C1 segment of cervical spinal cord (tissue), 14 donors: Measurements from ENCODE around the gene LPO.

Experiments used
- DNase-seq, 14 donors: peaks; one replicate each; lab custom pipeline; 2025; lab: John Stamatoyannopoulos, UW

The LPO gene

GRCh38 chr17:58262149-58262548 is 23.8 kb downstream of the LPO start:
- DNase-seq = no peak

GRCh38 chr17:58263773-58264172 is 25.4 kb downstream of the LPO start:
- no peak for DNase-seq

- DNase-seq = no peak
These were observed 26.2 kb downstream of the LPO start for GRCh38 chr17:58264407-58265103.

DNA sequence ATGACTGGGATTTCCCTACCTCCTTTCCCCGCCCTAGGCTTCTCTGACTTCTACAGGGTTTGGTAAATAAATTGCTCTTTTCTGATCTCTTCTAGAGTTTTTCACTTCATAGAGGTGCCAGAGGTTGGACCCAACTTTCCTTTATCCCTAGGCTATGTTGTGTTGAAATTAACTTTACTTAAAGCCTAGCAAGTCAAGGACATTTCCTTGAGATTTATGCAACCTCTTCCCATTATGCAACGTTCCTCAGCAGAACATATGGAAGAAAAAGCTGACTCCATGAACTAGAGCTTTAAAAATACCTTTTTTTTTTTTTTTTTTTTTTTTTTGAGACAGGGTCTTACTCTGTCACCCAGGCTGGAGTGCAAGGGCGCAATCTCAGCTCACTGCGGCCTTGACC is 26.9 kb downstream of the LPO start:
- DNase-seq = no peak

GRCh38 chr17:58265902-58266875 is 27.8 kb downstream of the LPO start:
- DNase-seq = no peak

GRCh38 chr17:58267347-58268324 is 29.3 kb downstream of the LPO start:
- DNase-seq = no peak

DNA sequence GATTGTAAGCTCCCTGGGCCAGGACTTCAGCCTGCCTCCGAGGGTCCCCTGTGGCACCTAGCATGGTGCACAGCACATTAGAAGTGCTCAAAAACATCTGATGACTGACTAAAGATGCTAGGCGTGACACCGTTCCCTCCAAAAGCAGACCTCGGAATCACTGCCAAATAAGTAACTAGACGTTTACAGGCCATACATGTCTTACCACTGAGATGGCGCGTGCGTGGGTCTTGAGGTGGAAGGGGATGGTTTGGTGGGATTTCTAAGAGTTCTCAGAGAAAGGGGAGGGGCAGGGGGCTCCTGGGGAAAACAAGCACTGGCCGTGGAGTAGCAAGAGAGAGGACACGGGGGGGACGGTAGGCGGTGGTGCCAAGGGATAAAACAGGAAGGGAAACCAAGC is 29.9 kb downstream of the LPO start:
- DNase-seq = no peak

GRCh38 chr17:58268774-58269556 is 30.6 kb downstream of the LPO start:
- DNase-seq = no peak

GRCh38 chr17:58269557-58270291 is 31.3 kb downstream of the LPO start:
- DNase-seq = no peak

- no peak for DNase-seq
These were observed 32.3 kb downstream of the LPO start for GRCh38 chr17:58270476-58271215.

DNA sequence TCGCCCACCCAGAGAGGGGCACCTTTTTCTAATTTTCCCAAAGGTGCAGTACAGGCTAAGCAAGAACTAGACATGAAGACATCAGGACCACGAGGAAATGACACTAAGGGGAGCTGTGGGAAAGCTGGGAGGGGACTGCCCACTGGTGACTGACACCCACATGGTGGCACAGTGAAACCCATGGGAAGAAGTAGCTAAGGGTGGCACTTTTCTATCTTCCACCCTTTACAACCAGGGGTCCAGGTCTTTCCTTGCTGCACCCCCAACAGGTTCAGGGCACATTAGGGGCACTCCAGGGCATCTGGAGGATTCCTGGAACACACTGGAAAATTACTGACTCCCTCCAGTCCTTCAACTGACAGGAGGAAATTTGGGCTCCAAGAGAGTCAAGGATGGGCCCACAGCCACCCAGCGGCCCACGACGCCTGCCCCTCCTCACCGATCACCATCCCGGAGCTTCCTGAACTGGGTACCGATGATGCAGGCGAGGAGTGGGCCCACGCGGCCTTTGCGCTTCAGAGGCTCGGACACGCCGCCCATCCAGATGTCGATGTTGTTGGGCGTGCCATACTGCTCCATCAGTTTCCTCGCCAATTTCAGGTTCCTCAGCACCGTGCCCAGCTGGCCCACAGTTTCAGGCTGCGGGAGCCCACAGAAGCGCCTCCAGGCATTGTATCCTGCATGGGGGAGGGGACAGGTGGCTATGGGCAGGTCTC is 33.0 kb downstream of the LPO start:
- DNase-seq = no peak

DNA sequence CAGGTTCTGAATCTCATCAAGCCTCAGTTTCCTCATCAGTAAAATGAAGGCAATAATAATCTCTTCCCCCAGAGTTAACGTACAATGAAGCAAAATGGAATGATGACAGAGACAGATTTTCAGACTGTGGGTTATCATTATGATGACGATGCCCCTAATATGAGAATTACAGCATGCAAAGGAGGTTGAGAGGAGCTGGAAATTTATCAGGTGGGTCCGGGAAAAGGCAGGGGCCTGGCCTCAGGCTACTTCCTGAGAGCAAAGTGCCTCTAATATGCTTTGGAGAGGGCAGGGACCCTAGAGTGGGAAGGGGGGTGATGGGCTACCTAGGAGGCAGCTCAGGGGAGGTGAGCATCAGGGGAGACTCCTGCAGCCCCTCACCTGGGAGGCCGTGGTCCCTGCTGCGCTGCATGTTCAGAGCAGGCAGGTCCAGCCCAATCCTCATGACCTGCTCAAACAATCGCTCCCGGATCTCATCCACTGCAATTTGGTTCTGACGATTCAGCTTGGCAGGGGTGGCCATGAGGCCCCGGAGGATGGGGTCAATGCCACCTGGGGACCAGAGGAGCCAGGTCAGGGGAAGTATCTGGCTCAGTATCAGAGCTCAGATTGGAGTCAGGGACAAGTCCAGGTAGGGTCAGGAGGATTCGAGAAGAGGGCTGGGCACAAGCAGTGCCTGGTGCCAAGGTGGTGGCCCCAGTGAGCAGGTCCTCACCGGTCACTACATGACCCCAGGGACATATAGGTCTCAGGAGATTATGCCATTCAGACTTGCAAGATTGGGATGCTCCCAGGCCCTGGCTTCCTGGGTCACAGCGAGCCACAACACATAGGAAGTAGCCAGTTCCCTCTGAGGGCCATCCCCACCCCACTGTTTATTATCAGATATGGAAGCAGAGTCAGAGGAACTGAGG is 34.2 kb downstream of the LPO start:
- no peak for DNase-seq

GRCh38 chr17:58273453-58274104 is 35.2 kb downstream of the LPO start:
- DNase-seq = no peak

DNA sequence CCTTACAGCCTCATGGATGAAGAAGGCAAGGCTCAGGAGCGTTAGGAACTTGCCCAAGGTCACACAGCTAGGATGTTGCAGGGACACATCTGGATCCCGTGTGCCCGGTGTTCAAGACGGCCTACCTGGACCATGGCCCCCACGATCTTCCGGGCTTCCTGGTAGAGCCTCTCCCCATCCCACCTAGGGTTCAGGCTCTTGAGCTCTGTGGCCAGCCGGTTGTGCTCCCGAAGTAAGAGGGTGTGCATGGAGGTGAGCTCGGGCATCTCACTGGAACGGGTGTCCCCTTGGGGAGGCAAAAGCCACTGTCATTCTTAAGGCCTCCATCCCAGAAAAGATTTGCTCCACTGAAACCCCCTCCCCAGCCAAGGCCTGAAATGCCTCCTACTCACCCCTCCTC is 37.0 kb downstream of the LPO start:
- DNase-seq = no peak

GRCh38 chr17:58276423-58276822 is 38.0 kb downstream of the LPO start:
- DNase-seq = no peak

DNA sequence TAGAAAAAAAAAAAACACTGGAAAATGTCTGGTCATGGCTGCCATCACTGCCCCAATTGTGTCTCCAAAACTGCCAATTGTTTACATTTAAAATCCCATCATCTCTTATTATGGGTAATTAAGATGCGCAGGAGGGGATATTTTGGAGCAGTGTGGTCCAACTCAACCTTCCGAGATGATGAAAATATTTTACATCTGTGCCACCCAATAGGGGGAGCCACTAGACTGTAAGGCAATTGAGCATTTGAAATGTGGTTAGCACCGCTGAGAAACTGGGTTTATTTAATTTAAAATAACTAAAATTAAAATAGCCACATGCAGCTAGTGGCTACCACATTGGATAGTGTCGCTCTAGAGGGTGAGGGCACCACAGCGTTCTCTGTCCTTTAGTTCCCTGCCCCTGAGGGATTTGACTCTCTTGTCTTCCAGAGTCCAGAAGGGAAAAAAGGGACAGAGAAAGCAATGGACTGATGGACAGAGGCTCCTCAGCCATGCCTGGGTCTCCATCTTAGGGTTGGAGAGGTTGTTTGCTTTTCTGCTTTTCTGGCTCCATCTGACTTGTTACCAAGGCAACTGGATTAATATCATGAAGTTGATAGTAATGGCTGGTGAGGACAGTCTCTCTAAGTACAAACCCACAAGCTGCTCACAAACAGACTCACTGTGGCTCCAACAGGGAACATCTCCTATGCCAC is 38.9 kb downstream of the LPO start:
- DNase-seq = no peak
